HG02588 (cell line): Measurements from ENCODE around the gene NEK5.
"Not testable (repeated sequence)": the region's sequence is repeated elsewhere in the genome, so short reads cannot be mapped to it uniquely, and the experiment has no call there.

Source experiments
- ATAC-seq: cut with Tn5 transposase; IDR thresholded peaks from one replicate; pipeline ENCODE4 v1.9.1; 2021; ENCODE audit warnings: mild to moderate bottlenecking, moderate library complexity; ENCODE audit not compliant: unreplicated experiment

Gene NEK5

GRCh38 chr13:52147225-52147624 is 18.4 kb upstream of the NEK5 start:
- ATAC-seq, result no peak

- no peak for ATAC-seq
Measured at GRCh38 chr13:52141299-52141698, 12.4 kb upstream of the NEK5 start.

DNA sequence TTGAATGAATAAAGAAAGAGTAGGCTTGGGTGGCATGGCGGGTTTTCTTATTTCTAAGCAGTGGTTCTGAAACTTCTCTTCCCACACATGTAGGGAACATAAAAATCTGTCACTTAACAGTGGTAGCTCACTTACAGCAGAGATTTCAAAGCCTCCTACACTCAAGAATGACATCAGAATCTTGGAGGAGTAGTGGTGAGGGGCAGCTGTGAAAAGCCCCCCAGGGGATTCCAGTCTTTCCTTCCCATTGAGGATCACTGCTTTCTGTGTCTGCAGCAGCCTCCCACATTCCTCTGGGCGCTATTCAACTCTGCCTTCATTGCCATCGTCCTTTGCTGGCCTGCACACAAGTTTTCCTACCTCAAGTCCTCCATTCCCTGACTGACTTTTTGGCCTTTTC is 8.6 kb upstream of the NEK5 start:
- ATAC-seq, result no peak

DNA sequence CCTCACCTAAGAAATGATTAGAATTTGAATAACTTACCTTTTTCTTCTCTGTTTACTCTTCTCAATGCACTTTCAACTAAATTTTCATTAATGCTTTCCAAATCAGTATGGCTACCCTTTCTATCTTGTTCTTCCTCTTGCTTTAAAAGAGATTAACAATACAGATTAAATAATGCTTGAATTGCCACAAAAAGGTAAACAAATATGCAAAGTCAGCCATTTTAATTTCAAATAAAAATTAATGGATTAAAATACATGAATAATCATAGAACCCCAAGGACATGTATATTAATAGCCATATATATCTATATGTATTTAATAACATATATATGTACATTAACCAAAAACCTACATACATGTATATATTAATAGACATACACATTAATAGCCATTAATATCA is 7.9 kb upstream of the NEK5 start:
- no peak for ATAC-seq

DNA sequence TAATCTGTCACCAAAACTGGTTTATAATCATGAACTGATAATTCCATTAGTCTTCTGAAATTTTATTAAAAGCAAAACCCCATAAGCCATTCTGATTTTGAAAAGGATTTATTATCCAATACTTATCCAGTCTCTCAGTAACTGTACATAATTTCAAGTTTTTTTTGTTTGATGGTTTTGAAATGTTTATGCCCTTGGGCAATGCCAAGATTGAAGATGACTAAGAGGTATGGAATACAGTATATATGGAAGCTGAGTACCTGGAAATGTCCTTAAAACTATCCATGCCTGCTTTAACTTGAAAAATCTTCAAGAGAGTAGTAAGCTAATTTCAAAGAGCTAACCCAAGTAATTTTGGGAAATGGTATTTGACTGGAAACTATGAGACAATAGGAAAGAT is 1.8 kb upstream of the NEK5 start:
- ATAC-seq, result no peak

- peak; percentile 45 for ATAC-seq
Measured at GRCh38 chr13:52127783-52128702, 830 bp downstream of the NEK5 start.

GRCh38 chr13:52127378-52127777 is 1.5 kb downstream of the NEK5 start:
- ATAC-seq, result peak; percentile 12

DNA sequence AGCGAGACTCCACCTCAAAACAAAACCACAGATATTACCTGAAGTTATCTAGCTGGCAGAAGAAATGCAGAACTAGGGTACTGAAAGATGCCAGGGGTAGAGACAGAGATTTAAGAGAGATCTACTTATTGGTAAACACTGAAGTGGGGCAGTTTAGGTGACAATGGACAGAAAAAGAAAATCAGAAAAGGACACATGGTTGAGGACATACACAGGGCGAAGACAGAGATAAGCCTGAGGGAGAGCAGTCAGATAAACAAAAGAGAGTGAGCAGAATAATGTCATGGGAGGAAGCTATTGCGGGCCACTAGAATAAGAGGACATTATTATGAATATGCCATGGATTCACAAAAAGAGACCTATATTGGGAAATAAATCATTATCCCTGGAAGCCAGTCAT is 3.3 kb downstream of the NEK5 start:
- no peak for ATAC-seq

- ATAC-seq, result no peak
Measured at GRCh38 chr13:52118595-52118994, 10.3 kb downstream of the NEK5 start.

DNA sequence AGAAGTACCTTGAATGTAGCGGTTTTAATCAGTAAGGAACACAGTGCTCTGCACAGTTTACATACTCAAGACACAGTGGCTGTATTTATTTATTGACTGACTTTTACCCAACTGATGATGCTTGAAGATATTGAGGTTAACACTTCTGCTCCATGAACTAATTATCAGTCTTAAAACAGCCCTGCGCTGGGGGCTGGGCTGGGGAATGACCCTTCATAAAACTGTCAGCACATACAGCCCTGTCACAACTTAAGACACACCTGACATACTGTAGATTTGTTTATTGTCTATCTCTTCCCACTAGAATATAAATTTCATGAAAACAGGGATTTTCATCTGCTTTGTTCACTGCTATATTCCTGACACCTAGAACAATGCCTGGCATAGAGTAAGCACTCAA is 10.8 kb downstream of the NEK5 start:
- no peak for ATAC-seq

- ATAC-seq, result no peak
Measured at GRCh38 chr13:52112591-52112990, 16.3 kb downstream of the NEK5 start.

GRCh38 chr13:52109116-52109670 is 19.7 kb downstream of the NEK5 start:
- no peak for ATAC-seq

DNA sequence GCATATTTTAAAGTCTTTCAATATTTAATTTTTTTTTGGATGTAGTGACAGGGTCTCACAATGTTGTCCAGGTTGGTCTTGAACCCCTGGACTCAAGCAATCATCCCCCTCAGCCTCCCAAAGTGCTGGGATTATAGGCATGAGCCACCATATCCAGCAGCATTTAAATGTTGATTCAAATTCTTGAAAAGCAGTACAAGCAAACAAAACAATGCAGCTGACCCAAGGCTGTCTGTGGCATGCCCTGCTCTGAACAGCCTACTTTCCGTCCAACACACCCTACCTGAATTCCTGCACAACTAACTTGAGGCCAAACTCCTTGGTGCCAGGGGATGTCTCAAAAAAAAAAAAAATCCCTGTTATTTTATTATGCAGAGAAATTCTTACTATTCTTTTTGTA is 23.0 kb downstream of the NEK5 start:
- ATAC-seq, result no peak

- ATAC-seq, result no peak
Measured at GRCh38 chr13:52104624-52105023, 24.2 kb downstream of the NEK5 start.

GRCh38 chr13:52103386-52103785 is 25.5 kb downstream of the NEK5 start:
- ATAC-seq, result no peak

DNA sequence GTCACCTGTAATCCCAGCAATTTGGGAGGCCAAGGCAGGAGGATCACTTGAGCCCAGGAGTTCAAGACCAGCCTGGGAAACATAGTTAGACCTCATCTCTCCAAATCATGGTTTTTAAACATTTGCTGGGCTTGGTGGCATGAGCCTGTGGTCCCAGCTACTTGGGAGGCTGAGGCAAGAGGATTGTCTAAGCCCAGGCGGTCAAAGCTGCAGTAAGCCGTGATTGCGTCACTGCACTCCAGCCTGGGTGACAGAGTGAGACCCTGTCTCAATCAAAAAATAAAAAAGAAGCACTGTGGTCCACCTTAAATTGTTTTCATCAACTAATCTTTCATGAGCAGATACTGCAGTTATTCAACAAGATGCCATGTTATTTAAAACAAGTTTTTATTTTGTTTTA is 26.4 kb downstream of the NEK5 start:
- not testable (repeated sequence) for ATAC-seq

GRCh38 chr13:52097197-52097596 is 31.7 kb downstream of the NEK5 start:
- ATAC-seq, result no peak

GRCh38 chr13:52096748-52097147 is 32.1 kb downstream of the NEK5 start:
- ATAC-seq, result no peak

DNA sequence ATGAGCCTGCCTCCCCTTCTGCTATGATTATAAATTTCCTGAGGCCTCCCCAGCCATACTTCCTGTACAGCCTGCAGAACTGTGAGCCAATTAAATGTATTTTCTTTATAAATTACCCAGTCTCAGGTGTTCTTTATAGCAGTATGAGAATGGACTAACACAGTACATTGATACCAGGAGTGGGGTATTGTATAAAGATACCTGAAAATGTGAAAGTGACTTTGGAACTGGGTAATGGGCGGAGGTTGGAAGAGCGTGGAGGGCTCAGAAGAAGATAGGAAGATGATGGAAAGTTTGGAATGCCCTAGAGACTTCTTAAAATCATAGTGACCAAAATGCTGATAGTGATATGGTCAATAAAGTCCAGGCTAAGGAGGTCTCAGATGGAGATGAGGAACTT is 32.8 kb downstream of the NEK5 start:
- ATAC-seq, result no peak

DNA sequence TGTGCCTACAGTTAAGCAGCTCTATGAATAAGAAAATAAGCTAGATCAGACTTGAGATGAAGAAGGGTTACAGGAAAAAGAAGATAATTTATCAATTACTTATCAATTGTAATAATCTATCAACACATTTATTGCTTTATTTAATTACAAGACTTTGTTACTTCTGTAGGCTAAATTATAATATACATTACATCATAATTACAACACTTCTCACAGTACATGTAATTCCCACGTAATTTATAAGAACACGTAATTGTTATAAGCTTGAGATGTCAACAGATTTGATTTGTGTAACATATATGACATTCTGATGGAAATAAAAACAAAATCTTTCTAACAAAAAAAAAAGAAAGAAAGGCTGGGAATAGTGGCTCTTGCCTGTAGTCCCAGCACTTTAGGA is 36.8 kb downstream of the NEK5 start:
- ATAC-seq, result no peak

- ATAC-seq, result no peak
Measured at GRCh38 chr13:52091473-52091872, 37.4 kb downstream of the NEK5 start.

GRCh38 chr13:52085421-52085820 is 43.5 kb downstream of the NEK5 start:
- no peak for ATAC-seq

DNA sequence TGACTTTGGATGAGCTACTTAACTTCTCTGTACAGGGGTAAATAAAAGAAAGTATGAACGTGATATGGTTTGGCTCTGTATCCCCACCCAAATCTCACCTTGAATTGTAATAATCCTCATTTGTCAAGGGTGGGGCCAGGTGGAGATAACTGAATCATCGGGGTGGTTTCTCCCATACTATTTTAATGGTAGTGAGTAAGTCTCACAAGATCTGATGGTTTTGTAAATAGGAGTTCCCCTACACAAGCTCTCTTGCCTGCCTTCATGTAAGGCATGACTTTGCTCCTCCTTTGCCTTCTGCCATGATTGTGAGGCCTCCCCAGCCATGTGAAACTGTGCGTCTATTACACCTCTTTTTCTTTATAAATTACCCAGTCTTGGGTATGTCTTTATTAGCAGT is 43.9 kb downstream of the NEK5 start:
- not testable (repeated sequence) for ATAC-seq
